ENCODE measurements around the gene TBC1D20. TPM values are rescaled to one million over a fixed set of nuclear protein-coding genes. Genes with fewer than 3 reads are reported as not detected.

The TBC1D20 gene
- total RNA-seq, 1 donor from 2014 or later: 47.0 TPM

Other genes starting within 250 kb of the TBC1D20 start
- not detected for gene DEFB129, start 235.3 kb downstream of the TBC1D20 start, total RNA-seq
- gene DEFB132, start 204.8 kb downstream of the TBC1D20 start, total RNA-seq: 1.5 TPM
- gene C20orf96, start 171.8 kb downstream of the TBC1D20 start, total RNA-seq: 5.0 TPM
- gene ZCCHC3, start 165.0 kb downstream of the TBC1D20 start, total RNA-seq: 9.1 TPM
- gene SOX12, start 137.0 kb downstream of the TBC1D20 start, total RNA-seq: 8.5 TPM
- 21.3 TPM for gene NRSN2, start 115.4 kb downstream of the TBC1D20 start, total RNA-seq
- gene TRIB3, start 81.8 kb downstream of the TBC1D20 start, total RNA-seq: 9.4 TPM
- gene RBCK1, start 54.2 kb downstream of the TBC1D20 start, total RNA-seq: 60.1 TPM
- gene CSNK2A1, start 81.3 kb upstream of the TBC1D20 start, total RNA-seq: 132 TPM
- gene TCF15, start 147.8 kb upstream of the TBC1D20 start, total RNA-seq: 7.0 TPM
- gene SRXN1, start 190.7 kb upstream of the TBC1D20 start, total RNA-seq: 41.5 TPM
- not detected for gene SCRT2, start 213.3 kb upstream of the TBC1D20 start, total RNA-seq